ENCODE results near the gene NPC1.

Gene NPC1

DNA sequence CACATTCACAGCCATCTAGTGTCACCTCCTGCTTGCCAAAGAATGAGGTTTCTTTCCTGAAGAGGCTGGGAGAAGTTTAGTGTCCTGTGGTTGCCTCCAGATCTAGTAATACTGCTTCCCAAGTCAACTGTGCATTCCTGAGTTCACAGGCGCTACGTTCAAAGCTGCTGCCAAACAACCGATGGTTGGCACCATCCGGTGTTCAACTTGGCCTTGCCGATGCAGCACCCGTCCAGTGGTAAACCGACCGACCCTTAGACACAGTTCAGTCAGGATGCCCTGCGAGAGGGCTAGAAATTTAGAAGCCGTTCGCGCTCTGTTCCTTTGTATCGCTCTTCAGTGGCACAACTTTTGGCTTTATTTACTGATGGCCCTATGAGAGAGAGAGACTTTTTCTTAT, 54.4 kb downstream of the NPC1 start:
- no peak for DNase-seq
- TF ChIP-seq, protein P1, sequence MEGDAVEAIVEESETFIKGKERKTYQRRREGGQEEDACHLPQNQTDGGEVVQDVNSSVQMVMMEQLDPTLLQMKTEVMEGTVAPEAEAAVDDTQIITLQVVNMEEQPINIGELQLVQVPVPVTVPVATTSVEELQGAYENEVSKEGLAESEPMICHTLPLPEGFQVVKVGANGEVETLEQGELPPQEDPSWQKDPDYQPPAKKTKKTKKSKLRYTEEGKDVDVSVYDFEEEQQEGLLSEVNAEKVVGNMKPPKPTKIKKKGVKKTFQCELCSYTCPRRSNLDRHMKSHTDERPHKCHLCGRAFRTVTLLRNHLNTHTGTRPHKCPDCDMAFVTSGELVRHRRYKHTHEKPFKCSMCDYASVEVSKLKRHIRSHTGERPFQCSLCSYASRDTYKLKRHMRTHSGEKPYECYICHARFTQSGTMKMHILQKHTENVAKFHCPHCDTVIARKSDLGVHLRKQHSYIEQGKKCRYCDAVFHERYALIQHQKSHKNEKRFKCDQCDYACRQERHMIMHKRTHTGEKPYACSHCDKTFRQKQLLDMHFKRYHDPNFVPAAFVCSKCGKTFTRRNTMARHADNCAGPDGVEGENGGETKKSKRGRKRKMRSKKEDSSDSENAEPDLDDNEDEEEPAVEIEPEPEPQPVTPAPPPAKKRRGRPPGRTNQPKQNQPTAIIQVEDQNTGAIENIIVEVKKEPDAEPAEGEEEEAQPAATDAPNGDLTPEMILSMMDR (IDR thresholded peaks at IDR 0.05; ENCODE audit: low read depth, low read length) = no peak
- Histone ChIP-seq H3K9me3 (ENCODE audit: severe bottlenecking) (no peaks in the 10 kb centered on the region), H3K27ac (no peak overlapping the region), H3K36me3 (peaks cover 75% of the 10 kb centered on the region), H3K4me3 (ENCODE audit: low read depth, low read length) (no peak overlapping the region), H3K27me3 (ENCODE audit: insufficient read depth, low read depth, severe bottlenecking) (no peaks in the 10 kb centered on the region)

DNA sequence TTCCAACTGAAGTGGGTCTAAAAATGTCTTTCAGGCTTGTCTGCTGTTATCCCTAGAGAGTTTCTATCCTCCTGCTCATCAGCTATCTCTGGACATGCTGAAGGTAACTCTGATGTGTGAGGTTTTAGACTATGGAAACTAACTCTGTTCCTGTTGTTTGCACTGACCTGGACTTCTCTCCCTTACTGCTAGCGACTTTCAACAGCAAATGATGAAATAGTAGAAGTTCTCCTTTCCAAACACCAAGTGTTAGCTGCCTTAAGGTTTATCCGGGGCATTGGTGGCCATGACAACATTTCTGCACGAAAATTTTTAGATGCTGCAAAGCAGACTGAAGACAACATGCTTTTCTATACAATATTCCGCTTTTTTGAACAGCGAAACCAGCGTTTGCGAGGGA, 56.1 kb downstream of the NPC1 start:
- peaks cover 79% of the 10 kb centered on the region for H3K36me3 ChIP-seq

DNA sequence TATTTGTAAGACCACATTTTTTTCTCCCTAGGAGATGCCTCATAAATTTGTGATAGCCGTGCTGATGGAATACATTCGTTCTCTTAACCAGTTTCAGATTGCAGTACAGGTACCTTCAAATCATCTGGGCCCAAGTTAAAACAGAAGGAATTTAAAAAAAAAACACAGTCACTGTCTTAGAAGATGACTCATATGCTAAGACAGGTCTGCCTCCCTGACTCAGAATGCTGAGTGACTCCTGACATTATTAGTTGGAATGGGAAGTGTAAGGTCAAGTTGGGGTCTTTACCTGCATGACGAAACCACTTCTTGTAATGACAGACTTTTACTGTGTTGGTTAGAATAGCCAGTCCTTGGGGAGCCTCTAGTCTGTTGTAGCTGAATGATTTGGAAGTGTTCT, 56.7 kb downstream of the NPC1 start:
- Histone ChIP-seq H3K27ac (no peak overlapping the region), H3K4me3 (ENCODE audit: low read depth, low read length) (no peak overlapping the region), H3K36me3 (peaks cover 76% of the 10 kb centered on the region), H3K27me3 (ENCODE audit: insufficient read depth, low read depth, severe bottlenecking) (no peaks in the 10 kb centered on the region), H3K9me3 (ENCODE audit: severe bottlenecking) (no peaks in the 10 kb centered on the region)
- DNase-seq = no peak
- TF ChIP-seq, protein P1 (IDR thresholded peaks at IDR 0.05; ENCODE audit: low read depth, low read length) = no peak

More for the DNA sequence above, 56.1 kb downstream of the NPC1 start:
- DNase-seq = no peak
- no peak overlapping the region for H3K27ac ChIP-seq
- no peak overlapping the region for H3K4me3 ChIP-seq (ENCODE audit: low read depth, low read length)
- TF ChIP-seq, protein P1 (IDR thresholded peaks at IDR 0.05; ENCODE audit: low read depth, low read length) = no peak
- H3K9me3 ChIP-seq (ENCODE audit: severe bottlenecking) = no peaks in the 10 kb centered on the region
- H3K27me3 ChIP-seq (ENCODE audit: insufficient read depth, low read depth, severe bottlenecking) = no peaks in the 10 kb centered on the region

DNA sequence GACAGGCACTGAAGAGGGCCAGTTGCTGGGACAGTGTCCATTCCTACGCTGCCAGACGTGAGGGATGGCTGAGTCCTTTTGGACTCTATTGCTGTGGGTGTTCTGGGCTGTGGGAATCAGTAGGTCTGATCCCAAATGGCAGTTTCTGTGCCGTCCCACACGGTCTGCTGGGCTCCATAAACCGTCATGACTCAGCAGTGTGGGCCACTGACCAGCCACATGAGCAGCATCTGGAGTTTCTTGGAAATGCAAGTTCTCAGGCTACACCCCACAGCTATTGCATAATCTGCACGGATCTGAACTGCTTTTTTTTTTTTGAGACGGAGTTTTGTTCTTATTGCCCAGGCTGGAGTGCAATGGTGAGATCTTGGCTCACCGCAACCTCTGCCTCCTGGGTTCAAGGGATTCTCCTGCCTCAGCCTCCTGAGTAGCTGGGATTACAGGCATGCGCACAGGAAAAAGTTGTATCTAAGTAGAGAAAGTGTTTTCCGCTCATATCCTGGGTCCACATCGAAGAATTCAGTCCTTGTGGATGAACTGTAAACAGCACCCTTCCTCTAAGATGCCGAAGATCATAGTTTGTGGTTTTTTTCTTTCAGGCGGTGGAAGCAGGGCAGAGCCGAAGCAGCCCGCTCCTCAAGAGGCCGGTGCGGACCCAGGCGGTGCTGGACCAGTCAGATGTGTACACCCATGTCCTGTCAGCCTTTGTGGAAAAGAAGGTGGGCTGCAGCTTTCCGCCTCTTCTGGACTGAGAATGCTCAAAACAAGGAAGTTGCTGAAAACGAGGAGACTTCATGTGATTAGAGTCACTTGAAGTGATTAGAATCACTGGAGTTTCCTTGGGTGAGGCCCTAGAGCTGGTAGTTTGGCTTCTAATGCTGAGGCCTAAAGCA, 57.5 kb downstream of the NPC1 start:
- Histone ChIP-seq H3K27ac (no peak overlapping the region), H3K27me3 (ENCODE audit: insufficient read depth, low read depth, severe bottlenecking) (no peaks in the 10 kb centered on the region), H3K36me3 (peaks cover 76% of the 10 kb centered on the region), H3K9me3 (ENCODE audit: severe bottlenecking) (no peaks in the 10 kb centered on the region), H3K4me3 (ENCODE audit: low read depth, low read length) (no peak overlapping the region)
- TF ChIP-seq, protein P1 (IDR thresholded peaks at IDR 0.05; ENCODE audit: low read depth, low read length) = no peak
- DNase-seq = no peak

DNA sequence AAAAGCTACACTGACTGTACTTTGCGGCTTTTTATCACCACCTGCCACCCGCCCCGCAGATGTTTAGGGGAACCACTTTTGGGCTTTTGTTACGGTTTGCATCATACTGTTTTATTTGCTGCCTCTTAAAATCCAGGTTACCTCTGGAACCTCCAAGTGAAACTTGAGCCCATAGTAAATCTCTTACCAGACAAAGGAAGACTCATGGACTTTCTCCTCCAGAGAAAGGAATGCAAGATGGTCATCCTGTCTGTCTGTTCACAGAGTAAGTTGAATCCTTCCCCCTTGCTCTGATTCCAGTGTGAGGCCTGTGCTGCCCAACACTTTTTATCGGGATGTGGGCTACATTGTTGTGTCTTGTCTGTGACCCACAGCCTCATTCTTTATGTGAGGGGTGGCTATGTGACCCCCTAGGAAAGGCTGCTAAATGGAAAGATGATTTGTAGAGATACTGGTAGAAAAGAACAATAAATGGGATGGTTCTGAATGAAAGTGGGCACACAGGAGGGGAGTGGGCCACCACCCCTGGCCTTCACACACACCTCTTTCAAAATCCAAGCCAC, 59.7 kb downstream of the NPC1 start:
- H3K27ac ChIP-seq = no peak overlapping the region
- TF ChIP-seq, protein P1 (IDR thresholded peaks at IDR 0.05; ENCODE audit: low read depth, low read length) = no peak
- H3K9me3 ChIP-seq (ENCODE audit: severe bottlenecking) = no peaks in the 10 kb centered on the region
- H3K27me3 ChIP-seq (ENCODE audit: insufficient read depth, low read depth, severe bottlenecking) = no peaks in the 10 kb centered on the region
- DNase-seq = no peak
- no peak overlapping the region for H3K4me3 ChIP-seq (ENCODE audit: low read depth, low read length)
- peaks cover 80% of the 10 kb centered on the region for H3K36me3 ChIP-seq
